Endothelial cell of umbilical vein (primary cell): Measurements from ENCODE around the gene TMEM151B.

Experiments
- EZH2 ChIP-seq: IDR thresholded peaks from 2 replicates; pipeline ENCODE4 v1.6.1; 2012; ENCODE audit warnings: borderline replicate concordance, low read depth, mild to moderate bottlenecking, moderate library complexity, low read length, inconsistent platforms; ENCODE audit not compliant: severe bottlenecking
- FOS ChIP-seq: IDR thresholded peaks from 2 replicates; pipeline ENCODE4 v1.6.1; 2011; ENCODE audit warnings: mild to moderate bottlenecking, low read length, moderate library complexity, borderline replicate concordance; ENCODE audit not compliant: insufficient read depth
- MYC ChIP-seq: IDR thresholded peaks from one replicate; pipeline ENCODE4 v1.6.1; 2011; ENCODE audit warnings: mild to moderate bottlenecking, low read depth, low read length
- POLR2A ChIP-seq: IDR thresholded peaks from 2 replicates; pipeline ENCODE4 v1.6.1; 2012; ENCODE audit warnings: low read depth, mild to moderate bottlenecking, control low read depth, low read length
- POLR2AphosphoS5 ChIP-seq: IDR thresholded peaks from 2 replicates; pipeline ENCODE4 v1.6.1; 2012; ENCODE audit warnings: low read depth, mild to moderate bottlenecking, control low read depth, low read length, moderate library complexity; ENCODE audit not compliant: insufficient read depth
- TF ChIP-seq, protein P1 (sequence below), 2 donors: IDR thresholded peaks; 1 replicate in 1 of 2; 2 replicates in 1 of 2; pipeline ENCODE4 v1.5.1; 2011; ENCODE audit warnings: low read length in 2 of 2, mild to moderate bottlenecking in 2 of 2, moderate library complexity in 2 of 2, control low read depth in 1 of 2, inconsistent platforms in 1 of 2, low read depth in 1 of 2; ENCODE audit not compliant: insufficient read depth in 1 of 2; ENCODE audit errors: extremely low read depth in 1 of 2
- TF ChIP-seq, protein P2 (sequence below): IDR thresholded peaks from 2 replicates; pipeline ENCODE4 v1.6.1; 2011; ENCODE audit not compliant: insufficient read depth, insufficient read length

DNA sequence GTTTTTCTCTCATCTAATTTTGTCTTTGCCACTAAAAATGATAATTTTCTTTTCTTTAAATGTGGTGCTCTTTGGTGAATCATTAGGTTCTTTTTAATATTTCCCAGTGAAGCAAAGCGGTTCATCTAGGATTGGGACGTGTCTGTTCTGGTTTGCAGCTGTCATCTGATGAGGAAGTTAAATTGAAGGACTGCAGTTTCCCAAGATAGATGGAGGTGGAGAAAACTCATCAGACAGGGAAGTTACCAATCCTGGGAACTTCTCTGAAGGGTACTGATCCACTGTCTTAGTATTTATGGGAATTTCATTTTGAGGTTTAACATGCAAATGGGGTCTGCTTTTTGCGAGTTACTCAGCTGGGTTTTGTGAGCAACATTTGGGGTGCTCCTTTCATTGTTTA lies 45.3 kb downstream of the TMEM151B start:
- TF ChIP-seq, protein P1, sequence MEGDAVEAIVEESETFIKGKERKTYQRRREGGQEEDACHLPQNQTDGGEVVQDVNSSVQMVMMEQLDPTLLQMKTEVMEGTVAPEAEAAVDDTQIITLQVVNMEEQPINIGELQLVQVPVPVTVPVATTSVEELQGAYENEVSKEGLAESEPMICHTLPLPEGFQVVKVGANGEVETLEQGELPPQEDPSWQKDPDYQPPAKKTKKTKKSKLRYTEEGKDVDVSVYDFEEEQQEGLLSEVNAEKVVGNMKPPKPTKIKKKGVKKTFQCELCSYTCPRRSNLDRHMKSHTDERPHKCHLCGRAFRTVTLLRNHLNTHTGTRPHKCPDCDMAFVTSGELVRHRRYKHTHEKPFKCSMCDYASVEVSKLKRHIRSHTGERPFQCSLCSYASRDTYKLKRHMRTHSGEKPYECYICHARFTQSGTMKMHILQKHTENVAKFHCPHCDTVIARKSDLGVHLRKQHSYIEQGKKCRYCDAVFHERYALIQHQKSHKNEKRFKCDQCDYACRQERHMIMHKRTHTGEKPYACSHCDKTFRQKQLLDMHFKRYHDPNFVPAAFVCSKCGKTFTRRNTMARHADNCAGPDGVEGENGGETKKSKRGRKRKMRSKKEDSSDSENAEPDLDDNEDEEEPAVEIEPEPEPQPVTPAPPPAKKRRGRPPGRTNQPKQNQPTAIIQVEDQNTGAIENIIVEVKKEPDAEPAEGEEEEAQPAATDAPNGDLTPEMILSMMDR (IDR thresholded peaks at IDR 0.05; ENCODE audit: extremely low read depth in 1 of 2, insufficient read depth in 1 of 2, low read depth in 1 of 2, low read length in 2 of 2), result no peak
- TF ChIP-seq, protein P2, sequence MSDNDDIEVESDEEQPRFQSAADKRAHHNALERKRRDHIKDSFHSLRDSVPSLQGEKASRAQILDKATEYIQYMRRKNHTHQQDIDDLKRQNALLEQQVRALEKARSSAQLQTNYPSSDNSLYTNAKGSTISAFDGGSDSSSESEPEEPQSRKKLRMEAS, result no peak
- TF ChIP-seq POLR2A, result no peak
- no peak for TF ChIP-seq POLR2AphosphoS5
- no peak for TF ChIP-seq MYC
- no peak for TF ChIP-seq FOS
- TF ChIP-seq EZH2, result no peak
